ENCODE data around the gene WBP2NL.

Gene WBP2NL

DNA sequence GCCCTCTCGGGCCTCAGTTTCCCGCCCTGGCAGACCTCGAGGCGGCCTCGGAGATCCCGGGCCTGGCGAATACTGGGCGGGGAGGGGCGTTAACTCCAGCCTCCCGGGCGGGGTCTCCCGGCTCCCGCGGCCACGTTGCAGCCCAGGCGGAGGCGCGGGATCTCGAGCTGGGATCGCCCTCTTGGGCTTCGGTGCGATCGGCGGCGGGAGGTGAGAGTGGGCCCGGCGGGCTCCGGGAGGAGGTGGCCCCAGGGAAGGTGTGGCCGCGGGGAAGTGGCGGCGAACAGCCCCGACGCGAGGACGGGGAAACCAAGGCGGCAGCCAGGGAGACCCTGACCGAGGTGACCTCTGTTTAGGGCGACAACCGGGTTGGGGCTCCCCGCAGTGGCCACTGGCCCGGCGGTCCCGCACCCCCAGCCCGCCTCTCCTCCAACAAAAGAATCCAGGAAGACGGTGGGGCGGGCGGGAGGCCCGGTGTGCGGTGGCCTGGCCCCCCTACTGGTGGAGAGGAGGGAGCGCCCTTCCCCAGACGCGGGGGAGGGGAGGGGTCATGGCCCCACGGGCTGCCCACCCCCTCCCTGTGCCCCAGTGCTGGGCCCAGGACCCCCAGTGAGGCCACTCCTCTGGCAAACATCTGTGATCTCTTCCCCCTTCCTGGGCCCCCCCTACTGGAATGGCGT lies 75.7 kb downstream of the WBP2NL start, which contains the start of gene PHETA2:
PHETA2 (plus strand) TSS at position 117 of the 680 bp plus-strand sequence. CDS start 3,046 bp downstream, outside the sequence.
- no peak for DNase-seq

DNA sequence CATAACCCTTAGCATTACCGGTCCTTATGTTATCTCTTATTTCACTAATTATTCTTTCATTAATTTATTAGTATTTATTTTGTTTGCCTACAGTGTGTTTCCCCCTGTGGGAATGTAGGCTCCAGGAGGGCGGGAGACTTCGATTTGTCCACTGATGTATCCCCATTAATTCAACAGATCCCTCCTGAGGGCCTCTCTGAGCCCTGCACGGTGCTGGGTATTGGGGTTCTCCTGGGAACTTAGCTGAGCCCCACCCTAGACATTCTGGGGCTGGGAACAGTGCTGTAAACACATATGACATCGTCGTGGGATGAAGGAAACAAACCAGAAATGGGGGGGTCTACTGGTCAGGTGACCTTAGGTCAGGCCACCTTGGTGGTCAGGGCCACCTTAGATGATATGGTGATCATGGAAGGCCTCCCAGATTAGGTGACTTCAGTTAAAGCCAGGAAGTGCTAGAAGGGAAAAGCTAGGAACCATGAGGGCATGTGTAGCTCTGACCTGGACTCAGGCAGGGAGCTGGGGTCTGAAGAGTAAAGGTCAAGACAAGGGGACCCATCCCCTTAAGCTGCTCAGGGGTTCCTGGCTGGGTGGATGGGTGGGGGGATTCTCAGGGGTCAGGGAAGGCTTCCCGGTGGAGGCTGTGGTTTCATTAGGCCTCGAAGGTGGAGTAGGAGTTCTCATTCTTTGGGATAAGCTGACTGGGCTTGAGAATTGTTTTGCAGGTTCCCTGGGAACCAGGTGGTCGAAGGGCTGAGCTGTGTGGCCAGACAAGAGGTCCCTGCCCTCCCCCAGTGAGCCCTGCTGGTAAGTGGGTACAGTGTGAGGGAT lies 76.5 kb downstream of the WBP2NL start:
- DNase-seq = no peak

DNA sequence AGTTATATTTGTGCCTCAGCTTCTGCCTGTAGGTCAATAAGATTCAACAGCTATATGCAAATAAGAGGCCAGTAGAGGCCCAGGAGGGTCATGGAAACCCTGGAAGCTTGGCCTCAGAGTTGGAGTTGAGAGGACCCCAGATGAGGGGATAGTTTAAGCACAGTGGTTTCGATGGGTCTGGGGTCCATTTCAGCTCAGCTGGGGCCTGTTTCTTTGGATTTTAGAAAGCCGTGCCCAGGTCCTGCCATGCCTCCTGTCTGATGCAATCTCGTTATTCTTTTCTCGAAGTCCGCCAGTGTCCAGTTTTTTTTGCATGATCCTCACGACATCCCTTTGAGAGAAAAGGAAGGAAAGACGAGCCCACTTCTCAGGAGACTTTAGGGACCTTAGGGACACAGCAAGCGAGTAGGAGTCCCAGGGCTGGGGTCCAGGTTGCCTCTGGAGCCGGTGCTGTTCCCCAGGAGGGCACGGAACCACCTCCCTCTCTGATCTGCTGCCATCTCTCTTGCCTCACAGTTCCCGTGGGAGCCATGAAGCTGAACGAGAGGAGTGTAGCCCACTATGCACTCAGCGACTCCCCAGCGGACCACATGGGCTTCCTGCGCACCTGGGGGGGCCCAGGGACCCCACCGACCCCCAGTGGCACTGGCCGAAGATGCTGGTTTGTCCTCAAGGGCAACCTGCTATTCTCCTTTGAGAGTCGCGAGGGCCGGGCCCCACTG lies 78.3 kb downstream of the WBP2NL start:
- DNase-seq = no peak

GRCh38 chr22:42077486-42078125 lies 79.0 kb downstream of the WBP2NL start:
- DNase-seq = no peak

All from NCI-H748 treated with DMSO at 0.1 percent for 48 hours (cell line).